Liver (tissue), 9 donors: ENCODE results near the gene NUP42. TPM values are rescaled to one million over a fixed set of nuclear protein-coding genes. Genes with fewer than 3 reads are reported as not detected.

Experiments used
- DNase-seq: peaks from one replicate; pipeline ENCODE4 v3.0.0-alpha.2; 2017; ENCODE audit warnings: low spot score
- H3K27ac ChIP-seq, 2 donors: one replicate each; pipeline ENCODE4 v1.7.0; 2013; ENCODE audit warnings: inconsistent platforms in 2 of 2, low read length in 2 of 2, control low read depth in 1 of 2, low read depth in 1 of 2, mild to moderate bottlenecking in 1 of 2
- H3K27me3 ChIP-seq, 4 donors: one replicate each; pipeline versions ENCODE4 v1.6.1 to v1.7.0; 2013; ENCODE audit warnings: low read length in 3 of 4, inconsistent platforms in 1 of 4, mild to moderate bottlenecking in 1 of 4, moderate library complexity in 1 of 4; ENCODE audit not compliant: control insufficient read depth in 4 of 4, insufficient read depth in 4 of 4
- H3K36me3 ChIP-seq, 4 donors: one replicate each; pipeline versions ENCODE4 v1.6.1 to v1.7.0; 2013; ENCODE audit warnings: low read length in 3 of 4, mild to moderate bottlenecking in 3 of 4, low read depth in 1 of 4, moderate library complexity in 1 of 4; ENCODE audit not compliant: control insufficient read depth in 4 of 4, insufficient read depth in 3 of 4
- H3K4me1 ChIP-seq, 4 donors: one replicate each; pipeline versions ENCODE4 v1.6.1 to v1.7.0; 2013; ENCODE audit warnings: low read length in 3 of 4, mild to moderate bottlenecking in 3 of 4, moderate library complexity in 1 of 4; ENCODE audit not compliant: control insufficient read depth in 4 of 4, insufficient read depth in 4 of 4
- H3K4me3 ChIP-seq, 3 donors: one replicate each; pipeline versions ENCODE4 v1.6.1 to v1.7.0; 2013; ENCODE audit warnings: low read length in 3 of 3, control low read depth in 1 of 3, low read depth in 1 of 3, mild to moderate bottlenecking in 1 of 3
- H3K9ac ChIP-seq, 2 donors: one replicate each; pipeline ENCODE4 v1.7.0; 2013; ENCODE audit warnings: low read length in 2 of 2, mild to moderate bottlenecking in 2 of 2, moderate library complexity in 2 of 2, control low read depth in 1 of 2, low read depth in 1 of 2
- H3K9me3 ChIP-seq, 4 donors: one replicate each; pipeline versions ENCODE4 v1.6.1 to v1.7.0; 2013; ENCODE audit warnings: low read length in 3 of 4; ENCODE audit not compliant: control insufficient read depth in 4 of 4
- ATF3 ChIP-seq: IDR thresholded peaks from 2 replicates; pipeline ENCODE4 v1.6.1; 2016; ENCODE audit warnings: antibody characterized with exemption
- CTCF ChIP-seq: fragments of 150-350 bp; IDR thresholded peaks from 2 replicates; pipeline ENCODE4 v1.5.1; 2017; ENCODE audit warnings: improper control_type of control experiment, low read depth, low read length; ENCODE audit not compliant: missing input control
- EGR1 ChIP-seq, 2 donors: IDR thresholded peaks; 2 replicates each; pipeline ENCODE4 v1.6.1; 2016 to 2018; ENCODE audit warnings: antibody characterized with exemption in 2 of 2, low read depth in 2 of 2
- FOXA1 ChIP-seq: IDR thresholded peaks from 2 replicates; pipeline ENCODE4 v1.6.1; 2016; ENCODE audit warnings: antibody characterized with exemption
- FOXA2 ChIP-seq: IDR thresholded peaks from 2 replicates; pipeline ENCODE4 v1.6.1; 2016; ENCODE audit warnings: antibody characterized with exemption
- HNF4A ChIP-seq, 2 donors: conservative IDR thresholded peaks; 2 replicates each; pipeline ENCODE4 v1.6.1; 2016; ENCODE audit warnings: antibody characterized with exemption in 2 of 2, mild to moderate bottlenecking in 2 of 2
- HNF4G ChIP-seq: IDR thresholded peaks from 2 replicates; pipeline ENCODE4 v1.6.1; 2016; ENCODE audit warnings: antibody characterized with exemption
- JUND ChIP-seq, 2 donors: IDR thresholded peaks; 2 replicates each; pipeline ENCODE4 v1.6.1; 2016; ENCODE audit warnings: antibody characterized with exemption in 2 of 2
- MAX ChIP-seq: IDR thresholded peaks from 2 replicates; pipeline ENCODE4 v1.6.1; 2016; ENCODE audit warnings: antibody characterized with exemption
- NR2F2 ChIP-seq: IDR thresholded peaks from 2 replicates; pipeline ENCODE4 v1.6.1; 2016; ENCODE audit warnings: antibody characterized with exemption
- RAD21 ChIP-seq, 2 donors: IDR thresholded peaks; 2 replicates each; pipeline ENCODE4 v1.6.1; 2016; ENCODE audit warnings: antibody characterized with exemption in 2 of 2, mild to moderate bottlenecking in 2 of 2
- REST ChIP-seq: IDR thresholded peaks from 2 replicates; pipeline ENCODE4 v1.6.1; 2016; ENCODE audit warnings: antibody characterized with exemption, mild to moderate bottlenecking
- RXRA ChIP-seq, 2 donors: IDR thresholded peaks; 2 replicates each; pipeline ENCODE4 v1.6.1; 2017 to 2018; ENCODE audit warnings: antibody characterized with exemption in 2 of 2, mild to moderate bottlenecking in 1 of 2
- SP1 ChIP-seq: IDR thresholded peaks from 2 replicates; pipeline ENCODE4 v1.6.1; 2018; ENCODE audit warnings: antibody characterized with exemption, mild to moderate bottlenecking
- TAF1 ChIP-seq: conservative IDR thresholded peaks from 2 replicates; pipeline ENCODE4 v1.6.1; 2016; ENCODE audit warnings: antibody characterized with exemption, mild to moderate bottlenecking
- YY1 ChIP-seq: IDR thresholded peaks from 2 replicates; pipeline ENCODE4 v1.6.1; 2016; ENCODE audit warnings: antibody characterized with exemption, mild to moderate bottlenecking
- ZBTB33 ChIP-seq: IDR thresholded peaks from 2 replicates; pipeline ENCODE4 v1.6.1; 2016; ENCODE audit warnings: antibody characterized with exemption
- WGBS: extraction: QIAGEN DNeasy Blood & Tissue Kit; methylation state at CpG from one replicate; pipeline ENCODE4 v1.1.7; 2013; 5-methylcytosine and 5-hydroxymethylcytosine counted together
- polyA plus RNA-seq, 2 donors: library from polyadenylated mRNA; stranded (reverse) in 1 of 2; unstranded in 1 of 2; fragments of 200-250 nt in 1 of 2; fragments of >200 nt in 1 of 2; fragmentation: Nextera tagmentation in 1 of 2; extraction: Ambion mirVana in 1 of 2; gene quantifications; one replicate each; pipeline versions ENCODE4 v1.2.1 to v1.2.3, GENCODE V29; 2013 to 2015
- total RNA-seq, 2 donors: library from RNA; depleted of rRNA; stranded (reverse); fragments of >200 nt; gene quantifications; one replicate each; pipeline ENCODE4 v1.2.3, GENCODE V29; 2014
- donor health status: healthy.
- donor health status: healthy.
- donor health status: healthy.
- donor health status: healthy.
- donor health status: healthy.

The NUP42 gene
- total and polyA plus RNA-seq, 4 donors = 11.9 to 35.8 (median 18.3) TPM

- TF ChIP-seq YY1 = no peak
- no peak for TF ChIP-seq CTCF
- TF ChIP-seq RXRA (IDR thresholded peaks at IDR 0.05) = no peak
Observed at GRCh38 chr7:23234569-23235296, 52.9 kb downstream of the NUP42 start (continued).

- Histone ChIP-seq H3K9me3 (no peaks in the 10 kb centered on the region), H3K27ac (no peak overlapping the region), H3K36me3 (no peaks in the 10 kb centered on the region), H3K9ac (no peak overlapping the region), H3K4me3 (no peak overlapping the region), H3K4me1 (no peaks in the 10 kb centered on the region), H3K27me3 (no peaks in the 10 kb centered on the region)
- 73% methylated on average over 6 of the region's 6 CpGs for WGBS
- DNase-seq = no peak
- TF ChIP-seq FOXA1 (no peak), HNF4G (no peak)
Observed at GRCh38 chr7:23235813-23236221, 54.0 kb downstream of the NUP42 start.

GRCh38 chr7:23237000-23237399 is 55.2 kb downstream of the NUP42 start:
- Histone ChIP-seq H3K4me3 (no peak overlapping the region), H3K27me3 (no peaks in the 10 kb centered on the region), H3K27ac (no peak overlapping the region), H3K4me1 (no peaks in the 10 kb centered on the region), H3K9ac (no peak overlapping the region), H3K9me3 (no peaks in the 10 kb centered on the region), H3K36me3 (no peaks in the 10 kb centered on the region)
- TF ChIP-seq FOXA2 (no peak), EGR1 (IDR thresholded peaks at IDR 0.05; ENCODE audit: low read depth in 2 of 2) (no peak), YY1 (no peak), ZBTB33 (no peak), FOXA1 (no peak), TAF1 (no peak), REST (no peak), CTCF (no peak), ATF3 (no peak), RAD21 (IDR thresholded peaks at IDR 0.05) (no peak), JUND (IDR thresholded peaks at IDR 0.05) (no peak), RXRA (IDR thresholded peaks at IDR 0.05) (no peak), MAX (no peak), SP1 (no peak), HNF4A (conservative IDR thresholded peaks at IDR 0.05) (no peak), HNF4G (no peak), NR2F2 (no peak)
- DNase-seq = no peak
- 94% methylated on average over 3 of the region's 3 CpGs for WGBS
